ENCODE results near the gene PADI6.

DNA sequence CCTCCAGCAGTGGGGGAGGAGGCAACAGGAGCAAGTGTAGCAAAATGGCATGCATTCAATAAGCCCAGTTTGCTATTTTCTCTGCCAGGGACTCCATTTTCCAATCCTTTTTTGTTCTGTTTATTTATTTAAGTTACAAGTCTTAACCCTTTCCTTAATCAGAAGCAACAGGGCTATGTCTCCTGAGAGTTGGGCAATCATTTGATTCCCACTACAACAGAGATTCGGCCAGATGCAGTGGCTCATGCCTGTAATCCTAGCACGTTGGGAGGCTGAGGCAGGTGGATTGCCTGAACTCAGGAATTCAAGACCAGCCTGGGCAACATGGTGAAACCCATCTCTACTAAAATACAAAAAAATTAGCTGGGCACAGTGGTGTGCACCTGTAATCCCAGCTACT is 42.0 kb downstream of the PADI6 start:
- TF ChIP-seq, protein P1, sequence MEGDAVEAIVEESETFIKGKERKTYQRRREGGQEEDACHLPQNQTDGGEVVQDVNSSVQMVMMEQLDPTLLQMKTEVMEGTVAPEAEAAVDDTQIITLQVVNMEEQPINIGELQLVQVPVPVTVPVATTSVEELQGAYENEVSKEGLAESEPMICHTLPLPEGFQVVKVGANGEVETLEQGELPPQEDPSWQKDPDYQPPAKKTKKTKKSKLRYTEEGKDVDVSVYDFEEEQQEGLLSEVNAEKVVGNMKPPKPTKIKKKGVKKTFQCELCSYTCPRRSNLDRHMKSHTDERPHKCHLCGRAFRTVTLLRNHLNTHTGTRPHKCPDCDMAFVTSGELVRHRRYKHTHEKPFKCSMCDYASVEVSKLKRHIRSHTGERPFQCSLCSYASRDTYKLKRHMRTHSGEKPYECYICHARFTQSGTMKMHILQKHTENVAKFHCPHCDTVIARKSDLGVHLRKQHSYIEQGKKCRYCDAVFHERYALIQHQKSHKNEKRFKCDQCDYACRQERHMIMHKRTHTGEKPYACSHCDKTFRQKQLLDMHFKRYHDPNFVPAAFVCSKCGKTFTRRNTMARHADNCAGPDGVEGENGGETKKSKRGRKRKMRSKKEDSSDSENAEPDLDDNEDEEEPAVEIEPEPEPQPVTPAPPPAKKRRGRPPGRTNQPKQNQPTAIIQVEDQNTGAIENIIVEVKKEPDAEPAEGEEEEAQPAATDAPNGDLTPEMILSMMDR (IDR thresholded peaks at IDR 0.05) = no peak
- no peak for TF ChIP-seq POLR2A (IDR thresholded peaks at IDR 0.05)
